Measurements from ENCODE around the gene JMJD6.

DNA sequence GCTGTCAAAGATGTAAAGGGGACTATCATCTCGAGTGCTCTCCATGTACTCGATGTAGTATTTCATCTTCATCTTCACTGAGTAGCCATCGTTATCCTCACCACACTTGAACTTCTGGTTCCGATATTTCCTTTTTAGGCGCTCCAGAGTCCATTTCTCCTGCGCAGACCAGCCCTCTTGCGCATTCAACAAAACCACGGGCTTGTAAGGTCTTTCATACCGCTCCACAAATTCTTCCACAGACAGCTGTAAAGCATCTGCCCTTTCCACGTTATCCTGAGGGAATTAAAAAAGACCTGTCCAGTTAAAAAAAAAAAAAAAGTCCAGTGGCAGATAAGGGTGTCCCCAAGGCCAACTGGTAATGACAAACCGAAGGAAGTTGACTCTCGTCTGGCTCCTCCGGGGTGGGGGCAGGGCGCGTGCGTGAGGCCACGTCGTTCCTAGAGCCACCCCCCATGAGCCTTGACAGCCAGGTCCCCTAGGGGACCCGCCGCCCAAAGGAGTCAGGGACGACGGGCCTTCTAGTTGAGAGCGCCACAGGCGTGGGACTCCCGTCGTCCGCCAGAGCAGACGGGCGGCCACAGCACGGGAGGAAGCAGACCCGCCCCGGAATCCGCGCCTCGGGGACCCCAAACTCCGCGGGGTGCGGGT, 701 bp downstream of the JMJD6 start:
- TF ChIP-seq, protein P1, sequence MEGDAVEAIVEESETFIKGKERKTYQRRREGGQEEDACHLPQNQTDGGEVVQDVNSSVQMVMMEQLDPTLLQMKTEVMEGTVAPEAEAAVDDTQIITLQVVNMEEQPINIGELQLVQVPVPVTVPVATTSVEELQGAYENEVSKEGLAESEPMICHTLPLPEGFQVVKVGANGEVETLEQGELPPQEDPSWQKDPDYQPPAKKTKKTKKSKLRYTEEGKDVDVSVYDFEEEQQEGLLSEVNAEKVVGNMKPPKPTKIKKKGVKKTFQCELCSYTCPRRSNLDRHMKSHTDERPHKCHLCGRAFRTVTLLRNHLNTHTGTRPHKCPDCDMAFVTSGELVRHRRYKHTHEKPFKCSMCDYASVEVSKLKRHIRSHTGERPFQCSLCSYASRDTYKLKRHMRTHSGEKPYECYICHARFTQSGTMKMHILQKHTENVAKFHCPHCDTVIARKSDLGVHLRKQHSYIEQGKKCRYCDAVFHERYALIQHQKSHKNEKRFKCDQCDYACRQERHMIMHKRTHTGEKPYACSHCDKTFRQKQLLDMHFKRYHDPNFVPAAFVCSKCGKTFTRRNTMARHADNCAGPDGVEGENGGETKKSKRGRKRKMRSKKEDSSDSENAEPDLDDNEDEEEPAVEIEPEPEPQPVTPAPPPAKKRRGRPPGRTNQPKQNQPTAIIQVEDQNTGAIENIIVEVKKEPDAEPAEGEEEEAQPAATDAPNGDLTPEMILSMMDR (conservative IDR thresholded peaks at IDR 0.05 in 1 of 2, IDR thresholded peaks at IDR 0.05 in 1 of 2; ENCODE audit: extremely low read depth in 1 of 2, insufficient read depth in 1 of 2, low read depth in 1 of 2, low read length in 2 of 2) = no peak
- TF ChIP-seq EZH2 (IDR thresholded peaks at IDR 0.05; ENCODE audit: borderline replicate concordance, low read length) = no peak
